SK-N-MC (cell line): ENCODE data around the gene ZNF750.
A peak's percentile ranks its signal among the peaks of the same experiment; 100 is the strongest.

Experiments used
- DNase-seq: peaks from one replicate; pipeline ENCODE4 v3.0.0-alpha.2; 2011; ENCODE audit warnings: low read depth, low spot score
- H3K27ac ChIP-seq: fragments of 200-600 bp; sonication (generic); 2 replicates; pipeline ENCODE4 v1.5.1; 2016; ENCODE audit warnings: mixed run types
- H3K36me3 ChIP-seq: fragments of 200-600 bp; sonication (generic); 2 replicates; pipeline ENCODE4 v1.6.1; 2017; ENCODE audit warnings: antibody characterized with exemption, low read length, mixed read lengths; ENCODE audit not compliant: insufficient read depth
- H3K4me3 ChIP-seq: fragments of 200-600 bp; sonication (generic); 2 replicates; pipeline ENCODE4 v1.5.1; 2016
- H3K9ac ChIP-seq: fragments of 200-600 bp; sonication (generic); 2 replicates; pipeline ENCODE4 v1.8.0; 2017; ENCODE audit warnings: mixed run types, mixed read lengths; ENCODE audit not compliant: insufficient read length
- H3K9me3 ChIP-seq: fragments of 200-600 bp; sonication (generic); 2 replicates; pipeline ENCODE4 v1.6.1; 2017; ENCODE audit warnings: low read depth, mild to moderate bottlenecking, antibody characterized with exemption, low read length, moderate library complexity, mixed read lengths
- EZH2 ChIP-seq: fragments of 200-600 bp; sonication (generic); IDR thresholded peaks from one replicate; pipeline ENCODE4 v1.6.1; 2017; ENCODE audit warnings: antibody characterized with exemption
- FOXP2 ChIP-seq: optimal IDR thresholded peaks from 2 replicates; pipeline ENCODE3; 2011; ENCODE audit warnings: mild to moderate bottlenecking, moderate library complexity; ENCODE audit not compliant: insufficient read depth; ENCODE audit errors: extremely low read length, control extremely low read depth
- POLR2AphosphoS5 ChIP-seq: IDR thresholded peaks from 2 replicates; pipeline ENCODE4 v1.6.1; 2012; ENCODE audit warnings: mild to moderate bottlenecking, low read depth, low read length, borderline replicate concordance

ZNF750 gene

GRCh38 chr17:82815790-82816305, 24.0 kb downstream of the ZNF750 start:
- no peak for TF ChIP-seq EZH2
- TF ChIP-seq POLR2AphosphoS5 = peak; percentile 33; the same call in 1 of the 2 replicates
- no peak for TF ChIP-seq FOXP2
- Histone ChIP-seq H3K27ac (peak overlapping the region; percentile 89), H3K4me3 (peak overlapping the region; percentile 59), H3K9me3 (peaks cover 11% of the 10 kb centered on the region; the same call in 1 of the 2 replicates), H3K9ac (no peak overlapping the region), H3K36me3 (peaks cover 51% of the 10 kb centered on the region)
- DNase-seq = peak; percentile 93

GRCh38 chr17:82815354-82815753, 24.5 kb downstream of the ZNF750 start:
- Histone ChIP-seq H3K36me3 (peaks cover 46% of the 10 kb centered on the region), H3K27ac (peak overlapping the region; percentile 89), H3K9ac (no peak overlapping the region), H3K9me3 (peaks cover 10% of the 10 kb centered on the region; the same call in 1 of the 2 replicates), H3K4me3 (peak overlapping the region; percentile 59)
- DNase-seq = no peak
- no peak for TF ChIP-seq POLR2AphosphoS5
- no peak for TF ChIP-seq FOXP2
- no peak for TF ChIP-seq EZH2

GRCh38 chr17:82814834-82815233, 25.0 kb downstream of the ZNF750 start:
- Histone ChIP-seq H3K9me3 (peaks cover 5% of the 10 kb centered on the region; the same call in 1 of the 2 replicates), H3K9ac (no peak overlapping the region), H3K4me3 (no peak overlapping the region), H3K27ac (no peak overlapping the region), H3K36me3 (peaks cover 41% of the 10 kb centered on the region)
- no peak for DNase-seq
- TF ChIP-seq POLR2AphosphoS5 (no peak), EZH2 (no peak), FOXP2 (no peak)

GRCh38 chr17:82813299-82814051, 26.3 kb downstream of the ZNF750 start:
- DNase-seq = no peak
- Histone ChIP-seq H3K9ac (no peak overlapping the region), H3K27ac (no peak overlapping the region), H3K36me3 (peaks cover 28% of the 10 kb centered on the region), H3K9me3 (no peaks in the 10 kb centered on the region), H3K4me3 (no peak overlapping the region)
- TF ChIP-seq EZH2 (no peak), FOXP2 (no peak)

GRCh38 chr17:82812601-82813000, 27.2 kb downstream of the ZNF750 start:
- TF ChIP-seq FOXP2 (no peak), EZH2 (no peak)
- H3K4me3 ChIP-seq = no peak overlapping the region
- no peak overlapping the region for H3K27ac ChIP-seq
- H3K9ac ChIP-seq = no peak overlapping the region
- peaks cover 19% of the 10 kb centered on the region for H3K36me3 ChIP-seq
- H3K9me3 ChIP-seq = no peaks in the 10 kb centered on the region
- DNase-seq = no peak

GRCh38 chr17:82812058-82812457, 27.8 kb downstream of the ZNF750 start:
- Histone ChIP-seq H3K4me3 (no peak overlapping the region), H3K36me3 (peaks cover 14% of the 10 kb centered on the region), H3K27ac (no peak overlapping the region), H3K9ac (no peak overlapping the region), H3K9me3 (no peaks in the 10 kb centered on the region)
- TF ChIP-seq EZH2 (no peak), POLR2AphosphoS5 (no peak), FOXP2 (no peak)
- DNase-seq = no peak

- no peak for DNase-seq
- Histone ChIP-seq H3K27ac (no peak overlapping the region), H3K9me3 (no peaks in the 10 kb centered on the region), H3K9ac (no peak overlapping the region), H3K36me3 (peaks cover 6% of the 10 kb centered on the region; the same call in 1 of the 2 replicates), H3K4me3 (no peak overlapping the region)
- TF ChIP-seq FOXP2 (no peak), POLR2AphosphoS5 (no peak), EZH2 (no peak)
Observed at GRCh38 chr17:82810644-82811430, 29.0 kb downstream of the ZNF750 start.
